OCI-LY3 (cell line): ENCODE measurements around the gene MRGPRE.

Experiments used
- H2AFZ ChIP-seq: fragments of 200-600, 300-600 bp; shearing (Covaris generic); 2 replicates; pipeline ENCODE4 v1.6.0; 2014; ENCODE audit warnings: antibody characterized with exemption, low read depth, low read length
- H3K27ac ChIP-seq: fragments of 200-600, 300-600 bp; sonication (generic); 2 replicates; pipeline ENCODE4 v1.5.1; 2014; ENCODE audit warnings: mild to moderate bottlenecking, low read length, moderate library complexity, mixed read lengths
- H3K27me3 ChIP-seq: fragments of 200-600, 300-600 bp; sonication (generic); 2 replicates; pipeline ENCODE4 v1.6.1; 2014; ENCODE audit warnings: low read depth, low read length, mixed read lengths
- H3K36me3 ChIP-seq: fragments of 200-600, 300-600 bp; sonication (generic); replicated peaks from 2 replicates; pipeline ENCODE3; 2014; ENCODE audit warnings: low read depth, low read length, mixed read lengths
- H3K4me1 ChIP-seq: fragments of 300-600, 200-600 bp; sonication (generic); 2 replicates; pipeline ENCODE4 v1.6.1; 2014; ENCODE audit warnings: low read length, mixed read lengths
- H3K4me2 ChIP-seq: fragments of 200-600, 300-600 bp; sonication (generic); 2 replicates; pipeline ENCODE4 v1.6.1; 2014; ENCODE audit warnings: low read length, mixed read lengths
- H3K4me3 ChIP-seq: fragments of 300-600, 200-600 bp; sonication (generic); 2 replicates; pipeline ENCODE4 v1.5.1; 2014; ENCODE audit warnings: antibody characterized with exemption, mild to moderate bottlenecking, low read length, moderate library complexity
- H3K79me2 ChIP-seq: fragments of 300-600, 200-600 bp; shearing (Covaris generic); 2 replicates; pipeline ENCODE4 v1.6.1; 2014; ENCODE audit warnings: mild to moderate bottlenecking, low read length, mixed read lengths
- H3K9ac ChIP-seq: fragments of 300-600, 200-600 bp; shearing (Covaris generic); 2 replicates; pipeline ENCODE4 v1.6.0; 2014; ENCODE audit warnings: mild to moderate bottlenecking, low read length, moderate library complexity
- H3K9me3 ChIP-seq: fragments of 200-600, 300-600 bp; shearing (Covaris generic); 2 replicates; pipeline ENCODE4 v1.6.1; 2014; ENCODE audit warnings: low read length, mixed read lengths; ENCODE audit not compliant: insufficient read depth
- H4K20me1 ChIP-seq: fragments of 200-600, 300-600 bp; sonication (generic); 2 replicates; pipeline ENCODE4 v1.6.1; 2016; ENCODE audit warnings: low read length, mixed read lengths; ENCODE audit not compliant: insufficient read depth
- EZH2phosphoT487 ChIP-seq: fragments of 200-600 bp; shearing (Covaris generic); IDR thresholded peaks from 2 replicates; pipeline ENCODE4 v1.6.1; 2018; ENCODE audit warnings: antibody characterized with exemption, mixed run types, low read depth
- TF ChIP-seq, protein P1 (sequence below): fragments of 200-600, 300-600 bp; sonication (generic); IDR thresholded peaks from 2 replicates; pipeline ENCODE4 v1.5.1; 2014; ENCODE audit warnings: antibody characterized with exemption, low read length, low read depth

Gene MRGPRE

DNA sequence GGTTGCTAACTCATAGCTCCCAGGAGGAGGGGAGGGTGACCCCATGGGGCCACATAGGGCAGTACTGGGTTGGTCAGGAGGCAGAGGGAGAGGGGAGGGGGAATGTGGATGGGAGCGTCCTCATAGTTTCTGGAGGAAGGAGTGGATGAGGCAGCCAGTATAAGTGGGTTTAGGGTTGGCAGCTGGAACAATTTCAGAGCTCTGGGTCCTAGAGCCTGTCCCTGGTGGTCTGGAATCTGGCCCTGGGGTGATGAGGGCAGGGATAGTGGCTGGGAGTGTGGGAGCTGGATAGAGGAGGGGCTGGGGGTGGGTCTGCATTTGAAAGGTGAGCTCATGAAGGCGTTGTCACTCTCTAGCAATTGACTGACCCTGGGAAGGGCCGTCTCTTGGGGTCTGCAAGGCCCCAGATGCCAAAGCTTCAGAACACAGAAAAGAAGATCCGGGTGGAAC lies 8.3 kb downstream of the MRGPRE start:
- no peak overlapping the region for H3K4me3 ChIP-seq
- no peak overlapping the region for H3K27ac ChIP-seq
- H3K4me2 ChIP-seq = no peak overlapping the region

DNA sequence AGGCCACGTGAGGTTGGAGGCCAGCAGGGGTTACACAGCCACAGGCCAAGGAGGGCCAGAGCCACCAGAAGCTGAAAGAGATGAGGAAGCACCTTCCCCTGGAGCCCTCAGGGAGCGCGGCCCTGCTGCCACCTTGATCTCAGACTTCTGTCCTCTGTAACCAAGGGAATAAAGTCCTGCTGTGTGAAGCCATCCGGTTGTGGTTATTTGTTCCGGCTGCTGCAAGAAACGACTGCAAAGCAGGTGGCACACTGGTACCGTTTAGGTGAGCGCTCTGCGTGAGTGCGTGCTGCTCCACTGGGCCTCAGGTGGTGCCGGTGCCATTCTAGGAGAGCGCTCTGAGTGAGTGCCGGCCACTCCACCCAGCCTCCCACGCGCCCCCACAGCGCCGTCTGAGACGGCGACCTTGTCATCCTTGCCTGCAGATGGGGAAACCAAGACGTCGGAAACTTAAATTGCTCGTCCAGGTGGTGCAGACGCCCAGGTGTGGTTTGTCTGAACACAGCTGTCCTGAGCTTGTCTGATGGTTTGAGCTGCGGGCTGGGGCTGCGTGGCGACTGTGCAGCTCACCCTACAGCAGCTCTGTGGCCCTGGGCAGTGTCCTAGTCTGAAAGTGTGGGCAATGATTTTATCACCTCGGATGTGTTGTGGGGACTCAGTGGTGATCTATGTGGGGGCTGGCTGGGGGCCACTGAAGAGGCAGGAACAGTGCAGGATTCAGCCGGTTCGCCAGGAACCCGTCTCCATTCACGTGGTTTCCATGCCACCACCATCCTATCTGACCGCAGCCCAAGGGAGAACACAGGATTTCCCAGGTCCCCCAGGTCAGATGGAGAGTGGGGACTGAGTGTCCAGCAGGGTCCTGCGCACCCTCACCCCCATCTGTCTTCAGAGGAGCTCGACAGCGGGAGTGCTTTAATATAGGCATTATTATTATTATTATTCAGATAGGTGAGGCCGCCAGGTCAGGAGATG lies 9.0 kb downstream of the MRGPRE start:
- Histone ChIP-seq H3K9me3 (no peaks in the 10 kb centered on the region), H4K20me1 (no peaks in the 10 kb centered on the region), H3K79me2 (no peaks in the 10 kb centered on the region), H3K27me3 (no peaks in the 10 kb centered on the region), H3K4me3 (no peak overlapping the region), H2AFZ (no peak overlapping the region), H3K36me3 (no peaks in the 10 kb centered on the region), H3K4me2 (no peak overlapping the region), H3K27ac (no peak overlapping the region), H3K4me1 (no peaks in the 10 kb centered on the region), H3K9ac (no peak overlapping the region)
- TF ChIP-seq, protein P1, sequence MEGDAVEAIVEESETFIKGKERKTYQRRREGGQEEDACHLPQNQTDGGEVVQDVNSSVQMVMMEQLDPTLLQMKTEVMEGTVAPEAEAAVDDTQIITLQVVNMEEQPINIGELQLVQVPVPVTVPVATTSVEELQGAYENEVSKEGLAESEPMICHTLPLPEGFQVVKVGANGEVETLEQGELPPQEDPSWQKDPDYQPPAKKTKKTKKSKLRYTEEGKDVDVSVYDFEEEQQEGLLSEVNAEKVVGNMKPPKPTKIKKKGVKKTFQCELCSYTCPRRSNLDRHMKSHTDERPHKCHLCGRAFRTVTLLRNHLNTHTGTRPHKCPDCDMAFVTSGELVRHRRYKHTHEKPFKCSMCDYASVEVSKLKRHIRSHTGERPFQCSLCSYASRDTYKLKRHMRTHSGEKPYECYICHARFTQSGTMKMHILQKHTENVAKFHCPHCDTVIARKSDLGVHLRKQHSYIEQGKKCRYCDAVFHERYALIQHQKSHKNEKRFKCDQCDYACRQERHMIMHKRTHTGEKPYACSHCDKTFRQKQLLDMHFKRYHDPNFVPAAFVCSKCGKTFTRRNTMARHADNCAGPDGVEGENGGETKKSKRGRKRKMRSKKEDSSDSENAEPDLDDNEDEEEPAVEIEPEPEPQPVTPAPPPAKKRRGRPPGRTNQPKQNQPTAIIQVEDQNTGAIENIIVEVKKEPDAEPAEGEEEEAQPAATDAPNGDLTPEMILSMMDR = no peak
- no peak for TF ChIP-seq EZH2phosphoT487

More for the DNA sequence above, 8.3 kb downstream of the MRGPRE start:
- Histone ChIP-seq H2AFZ (no peak overlapping the region), H4K20me1 (no peaks in the 10 kb centered on the region), H3K27me3 (no peaks in the 10 kb centered on the region), H3K79me2 (no peaks in the 10 kb centered on the region), H3K9me3 (no peaks in the 10 kb centered on the region), H3K9ac (no peak overlapping the region), H3K36me3 (no peaks in the 10 kb centered on the region), H3K4me1 (no peaks in the 10 kb centered on the region)
- TF ChIP-seq, protein P1 = no peak
- TF ChIP-seq EZH2phosphoT487 = no peak

DNA sequence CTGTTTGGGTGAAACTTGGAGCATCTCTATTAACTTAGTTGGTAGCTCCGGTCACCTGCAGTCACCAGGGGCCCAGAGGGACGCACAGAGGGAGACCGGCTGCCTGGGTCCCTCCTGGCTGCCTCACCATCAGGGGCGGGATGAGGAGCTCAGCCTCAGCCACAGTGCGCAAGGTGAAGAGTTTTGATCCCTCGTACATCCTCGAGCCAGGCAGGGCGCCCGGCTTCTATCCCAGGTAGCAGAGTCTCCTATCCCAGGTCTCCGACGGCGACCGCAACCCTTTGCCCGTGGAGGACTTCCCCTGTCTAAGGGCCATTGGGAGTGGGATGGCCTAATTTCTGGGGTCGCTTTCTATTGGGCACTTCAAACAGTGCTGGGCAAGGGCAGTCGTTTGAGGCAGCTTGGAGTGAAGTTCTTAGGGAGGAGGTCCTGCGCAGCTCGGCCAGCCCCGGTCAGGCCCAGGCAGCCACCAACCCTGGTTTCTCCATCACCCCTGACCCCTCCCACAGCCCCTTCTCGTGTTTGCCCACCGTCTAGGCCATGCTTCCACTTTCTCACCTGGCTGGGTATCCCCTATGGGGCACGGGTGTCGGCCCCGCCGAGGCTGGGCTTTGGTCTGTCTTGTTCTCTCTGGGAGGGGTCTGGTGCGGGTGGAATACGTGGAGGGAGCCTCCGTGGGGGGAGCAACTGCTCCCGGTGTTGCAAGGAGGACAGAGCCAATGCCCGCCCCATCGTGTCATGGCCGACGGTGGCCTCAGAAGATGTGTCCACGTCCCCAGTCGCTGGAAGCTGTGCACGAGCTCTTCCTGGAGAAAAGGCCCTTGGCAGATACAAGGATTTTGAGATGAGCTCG lies 10.0 kb downstream of the MRGPRE start:
- no peaks in the 10 kb centered on the region for H3K79me2 ChIP-seq
- H3K9me3 ChIP-seq = no peaks in the 10 kb centered on the region
- no peak overlapping the region for H2AFZ ChIP-seq
- H3K27ac ChIP-seq = no peak overlapping the region
- H3K4me2 ChIP-seq = no peak overlapping the region
- H3K4me3 ChIP-seq = no peak overlapping the region
- H4K20me1 ChIP-seq = no peaks in the 10 kb centered on the region
- TF ChIP-seq EZH2phosphoT487 = no peak
- TF ChIP-seq, protein P1 = no peak
- H3K9ac ChIP-seq = no peak overlapping the region
- no peaks in the 10 kb centered on the region for H3K27me3 ChIP-seq
- no peaks in the 10 kb centered on the region for H3K4me1 ChIP-seq
- H3K36me3 ChIP-seq = no peaks in the 10 kb centered on the region
